T-helper 1 cell (primary cell): ENCODE results near the gene CC2D2A.

Experiments
- DNase-seq, 5 donors: peaks; one replicate each; pipeline ENCODE4 v3.0.0-alpha.2; 2012 to 2020
- total RNA-seq, 4 donors: gene quantifications; one replicate each; lab custom pipeline; 2026; lab: John Stamatoyannopoulos, UW

CC2D2A gene
- 0 to 0.27 (median 0.10) reads per million in 4 donors for total RNA-seq

GRCh38 chr4:15469402-15470127 is at the start of gene CC2D2A:
Gene CC2D2A, plus strand, starts transcription at chr4:15469882. Its CDS starts 6,051 bp downstream, at chr4:15475933.
- no peak for DNase-seq

GRCh38 chr4:15420642-15421041 is 49.0 kb upstream of the CC2D2A start:
- DNase-seq, result no peak

- peak in 1 of 5 donors; percentile 45 for DNase-seq
Measured at GRCh38 chr4:15423285-15423711, 46.4 kb upstream of the CC2D2A start.

- DNase-seq, result peak in 1 of 5 donors; percentile 16
Measured at GRCh38 chr4:15425520-15425919, 44.2 kb upstream of the CC2D2A start.

- DNase-seq, result no peak
Measured at GRCh38 chr4:15427161-15427560, 42.5 kb upstream of the CC2D2A start.

- DNase-seq, result no peak
Measured at GRCh38 chr4:15427701-15428100, 42.0 kb upstream of the CC2D2A start, which contains the start of gene C1QTNF7. Gene C1QTNF7, plus strand, starts transcription at chr4:15428033. Its CDS starts 7,711 bp downstream, at chr4:15435744.

- no peak for DNase-seq
Measured at GRCh38 chr4:15428611-15429010, 41.1 kb upstream of the CC2D2A start.

GRCh38 chr4:15434091-15434490 is 35.6 kb upstream of the CC2D2A start:
- no peak for DNase-seq

GRCh38 chr4:15434676-15435075 is 35.0 kb upstream of the CC2D2A start:
- DNase-seq, result no peak

- no peak for DNase-seq
Measured at GRCh38 chr4:15436513-15436912, 33.2 kb upstream of the CC2D2A start.

GRCh38 chr4:15438939-15439524 is 30.6 kb upstream of the CC2D2A start:
- DNase-seq, result no peak

- no peak for DNase-seq
Measured at GRCh38 chr4:15443371-15444160, 26.1 kb upstream of the CC2D2A start.

- no peak for DNase-seq
Measured at GRCh38 chr4:15444276-15444675, 25.4 kb upstream of the CC2D2A start.

GRCh38 chr4:15444879-15445547 is 24.7 kb upstream of the CC2D2A start:
- DNase-seq, result no peak

GRCh38 chr4:15451181-15451865 is 18.4 kb upstream of the CC2D2A start:
- DNase-seq, result no peak

GRCh38 chr4:15451866-15452765 is 17.6 kb upstream of the CC2D2A start:
- DNase-seq, result no peak

GRCh38 chr4:15455290-15455689 is 14.4 kb upstream of the CC2D2A start:
- DNase-seq, result no peak

GRCh38 chr4:15457406-15458201 is 12.1 kb upstream of the CC2D2A start:
- DNase-seq, result peak in 1 of 5 donors; percentile 31

GRCh38 chr4:15458616-15459015 is 11.1 kb upstream of the CC2D2A start:
- DNase-seq, result no peak

GRCh38 chr4:15459706-15460105 is 10.0 kb upstream of the CC2D2A start:
- no peak for DNase-seq
